Keratinocyte (primary cell): ENCODE measurements around the gene TCF15.

Experiments used
- EZH2 ChIP-seq: IDR thresholded peaks from one replicate; pipeline ENCODE4 v1.6.1; 2012; ENCODE audit warnings: inconsistent platforms, mild to moderate bottlenecking, low read length, moderate library complexity
- TF ChIP-seq, protein P1 (sequence below), 3 experiments: IDR thresholded peaks in 1 of 3; conservative IDR thresholded peaks in 1 of 3; optimal IDR thresholded peaks in 1 of 3; 2 replicates in 2 of 3; 3 replicates in 1 of 3; pipeline versions ENCODE3 to v1.5.1; 2011; ENCODE audit warnings: low read length in 3 of 3, mild to moderate bottlenecking in 3 of 3, moderate library complexity in 2 of 3, control low read depth in 1 of 3, inconsistent platforms in 1 of 3; ENCODE audit not compliant: insufficient read depth in 2 of 3; ENCODE audit errors: extremely low read depth in 1 of 3

DNA sequence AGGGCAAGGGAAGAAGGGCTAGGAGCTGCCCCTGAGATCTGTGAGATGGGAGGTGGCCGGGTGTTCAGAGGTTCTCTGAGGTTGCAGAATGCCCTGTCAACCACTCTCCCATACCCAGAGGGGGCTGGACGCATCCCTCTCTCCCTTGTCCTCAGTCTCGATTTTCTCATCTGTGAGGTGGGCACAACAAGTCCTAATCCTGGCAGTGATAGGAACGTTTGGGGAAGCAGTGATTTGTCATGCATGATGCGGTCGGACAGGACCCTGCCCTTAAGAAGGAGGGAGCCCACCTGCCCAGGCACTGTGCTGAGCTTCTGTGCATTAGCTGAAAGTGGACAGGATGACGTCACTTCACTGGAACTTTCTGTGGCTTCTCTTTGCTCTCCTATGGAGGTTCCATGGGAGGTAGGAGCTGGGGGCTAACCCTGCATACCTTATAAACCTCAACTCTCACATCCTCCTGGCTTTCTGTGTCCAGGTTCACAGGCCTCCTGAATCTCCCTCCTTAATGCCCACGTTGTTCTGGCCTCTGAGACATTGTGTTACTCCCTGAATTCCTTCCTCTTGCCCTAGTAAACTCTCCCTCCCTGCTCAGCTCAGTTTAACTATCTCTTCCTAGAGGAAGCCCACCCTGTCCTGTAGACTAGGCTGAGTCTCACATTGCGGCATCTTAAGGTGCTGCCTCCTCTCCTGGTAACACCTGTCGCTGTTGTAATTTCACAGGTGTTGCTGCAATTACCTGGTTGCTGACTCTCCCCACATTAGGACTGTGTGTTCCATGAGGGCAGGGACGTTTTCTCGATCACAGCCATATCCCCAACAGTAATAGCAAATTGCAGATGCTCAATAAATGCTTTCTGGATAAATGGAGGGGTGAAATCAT, 36.5 kb downstream of the TCF15 start:
- TF ChIP-seq, protein P1, sequence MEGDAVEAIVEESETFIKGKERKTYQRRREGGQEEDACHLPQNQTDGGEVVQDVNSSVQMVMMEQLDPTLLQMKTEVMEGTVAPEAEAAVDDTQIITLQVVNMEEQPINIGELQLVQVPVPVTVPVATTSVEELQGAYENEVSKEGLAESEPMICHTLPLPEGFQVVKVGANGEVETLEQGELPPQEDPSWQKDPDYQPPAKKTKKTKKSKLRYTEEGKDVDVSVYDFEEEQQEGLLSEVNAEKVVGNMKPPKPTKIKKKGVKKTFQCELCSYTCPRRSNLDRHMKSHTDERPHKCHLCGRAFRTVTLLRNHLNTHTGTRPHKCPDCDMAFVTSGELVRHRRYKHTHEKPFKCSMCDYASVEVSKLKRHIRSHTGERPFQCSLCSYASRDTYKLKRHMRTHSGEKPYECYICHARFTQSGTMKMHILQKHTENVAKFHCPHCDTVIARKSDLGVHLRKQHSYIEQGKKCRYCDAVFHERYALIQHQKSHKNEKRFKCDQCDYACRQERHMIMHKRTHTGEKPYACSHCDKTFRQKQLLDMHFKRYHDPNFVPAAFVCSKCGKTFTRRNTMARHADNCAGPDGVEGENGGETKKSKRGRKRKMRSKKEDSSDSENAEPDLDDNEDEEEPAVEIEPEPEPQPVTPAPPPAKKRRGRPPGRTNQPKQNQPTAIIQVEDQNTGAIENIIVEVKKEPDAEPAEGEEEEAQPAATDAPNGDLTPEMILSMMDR (optimal IDR thresholded peaks at IDR 0.05 in 1 of 3, IDR thresholded peaks at IDR 0.05 in 1 of 3, conservative IDR thresholded peaks at IDR 0.05 in 1 of 3; ENCODE audit: extremely low read depth in 1 of 3, insufficient read depth in 2 of 3, low read length in 3 of 3), result no peak
- TF ChIP-seq EZH2, result no peak
